SIG-M5 treated with dmso at 0.1 percent for 504 hours (cell line): ENCODE measurements around the gene PTRHD1.
A peak's percentile ranks its signal among the peaks of the same experiment; 100 is the strongest.
"Not testable (repeated sequence)": the region's sequence is repeated elsewhere in the genome, so short reads cannot be mapped to it uniquely, and the experiment has no call there.

Experiments
- DNase-seq: peaks from one replicate; lab custom pipeline; 2025; ENCODE audit not compliant: unreplicated experiment; lab: John Stamatoyannopoulos, UW

PTRHD1 gene, protein sequence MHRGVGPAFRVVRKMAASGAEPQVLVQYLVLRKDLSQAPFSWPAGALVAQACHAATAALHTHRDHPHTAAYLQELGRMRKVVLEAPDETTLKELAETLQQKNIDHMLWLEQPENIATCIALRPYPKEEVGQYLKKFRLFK

DNA sequence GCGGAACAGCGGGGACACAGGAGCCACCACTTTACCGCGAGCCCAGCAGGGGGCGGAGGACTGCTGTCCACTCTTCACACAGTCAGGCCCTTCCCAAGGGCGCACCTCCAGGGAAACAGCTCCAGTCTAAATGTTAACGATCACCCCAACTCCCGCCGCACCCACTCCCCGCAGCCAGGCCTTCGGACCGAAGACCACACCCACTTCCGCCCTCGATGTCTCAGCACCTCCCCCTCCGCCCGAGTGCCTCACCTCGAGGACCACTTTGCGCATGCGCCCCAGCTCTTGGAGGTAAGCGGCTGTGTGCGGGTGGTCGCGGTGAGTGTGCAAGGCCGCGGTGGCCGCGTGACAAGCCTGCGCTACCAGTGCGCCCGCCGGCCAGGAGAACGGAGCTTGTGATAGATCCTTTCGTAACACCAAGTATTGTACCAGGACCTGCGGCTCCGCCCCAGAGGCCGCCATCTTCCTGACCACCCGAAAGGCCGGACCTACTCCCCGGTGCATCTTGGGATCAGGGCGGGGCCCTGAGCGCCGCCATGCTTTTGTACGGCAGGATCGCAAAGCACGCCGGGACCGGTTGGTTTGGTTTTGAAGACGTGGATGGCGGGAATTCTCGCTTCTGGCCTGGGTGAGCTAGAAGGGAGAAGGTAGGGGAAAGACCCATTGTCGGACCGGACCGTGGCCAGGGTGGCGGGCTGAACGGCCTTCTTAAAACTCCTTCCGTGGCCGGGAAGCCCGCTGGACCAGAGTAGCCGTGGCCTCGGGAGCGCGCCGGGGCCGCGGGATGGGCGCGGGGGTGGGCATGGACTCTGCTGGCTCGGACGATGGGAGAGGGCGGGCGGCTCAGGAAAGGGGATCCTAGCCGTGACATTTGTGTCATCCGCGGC lies at the start of gene PTRHD1, which contains the start of gene CENPO:
Gene PTRHD1 (minus strand): TSS at position 518 of the 887 bp plus-strand sequence. CDS start 14 bp downstream, at position 504.
Gene CENPO (plus strand): TSS at position 552 of the 887 bp plus-strand sequence. CDS start 495 bp downstream, outside the sequence.
- DNase-seq: peak; percentile 96

DNA sequence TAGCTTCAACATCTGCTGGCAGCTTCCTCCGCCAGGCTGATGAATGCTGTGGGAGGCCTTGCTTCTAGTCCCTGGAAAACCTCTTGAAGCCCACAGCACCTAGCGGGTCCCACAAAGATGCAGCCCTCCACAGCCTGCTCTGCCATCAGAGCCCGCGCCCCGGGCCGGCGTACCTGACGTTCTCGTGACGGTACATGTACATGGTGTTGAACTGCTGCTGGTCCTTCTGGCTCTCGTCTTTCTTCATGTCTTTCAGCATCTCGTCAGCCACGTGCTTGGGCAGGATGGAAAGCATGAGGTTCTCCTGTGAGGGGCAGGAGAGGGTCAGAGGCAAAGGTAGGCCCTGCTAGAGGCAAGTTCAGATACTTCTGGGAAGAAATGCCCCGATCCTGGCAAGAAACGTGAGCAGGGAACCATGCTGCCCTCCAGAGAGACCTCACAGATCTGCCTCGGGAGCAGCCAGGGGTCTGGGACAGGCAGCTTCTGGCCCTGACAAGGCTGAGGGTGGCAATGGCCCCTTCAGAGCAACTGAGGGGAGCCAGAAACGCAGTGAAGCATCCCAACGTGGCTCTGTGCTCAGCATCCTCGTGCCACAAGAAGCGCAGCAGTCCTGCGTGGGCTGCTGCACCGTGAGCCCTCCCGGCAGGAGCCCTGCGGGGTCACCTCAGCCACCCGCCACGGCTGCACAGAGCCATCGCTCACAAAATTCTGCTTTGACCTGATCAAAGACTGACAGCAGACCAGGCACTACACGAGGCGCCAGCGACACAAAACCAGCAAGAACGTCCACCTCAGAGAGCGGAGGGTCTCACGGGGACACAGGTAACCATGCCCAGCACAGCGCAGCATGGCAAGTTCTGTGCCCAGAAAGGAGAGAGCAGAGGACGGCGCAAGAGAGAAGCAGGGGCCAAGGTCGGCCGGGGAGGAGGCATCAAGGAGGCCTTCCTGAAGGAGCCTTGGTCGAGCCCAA lies 49.2 kb upstream of the PTRHD1 start:
- no peak for DNase-seq

DNA sequence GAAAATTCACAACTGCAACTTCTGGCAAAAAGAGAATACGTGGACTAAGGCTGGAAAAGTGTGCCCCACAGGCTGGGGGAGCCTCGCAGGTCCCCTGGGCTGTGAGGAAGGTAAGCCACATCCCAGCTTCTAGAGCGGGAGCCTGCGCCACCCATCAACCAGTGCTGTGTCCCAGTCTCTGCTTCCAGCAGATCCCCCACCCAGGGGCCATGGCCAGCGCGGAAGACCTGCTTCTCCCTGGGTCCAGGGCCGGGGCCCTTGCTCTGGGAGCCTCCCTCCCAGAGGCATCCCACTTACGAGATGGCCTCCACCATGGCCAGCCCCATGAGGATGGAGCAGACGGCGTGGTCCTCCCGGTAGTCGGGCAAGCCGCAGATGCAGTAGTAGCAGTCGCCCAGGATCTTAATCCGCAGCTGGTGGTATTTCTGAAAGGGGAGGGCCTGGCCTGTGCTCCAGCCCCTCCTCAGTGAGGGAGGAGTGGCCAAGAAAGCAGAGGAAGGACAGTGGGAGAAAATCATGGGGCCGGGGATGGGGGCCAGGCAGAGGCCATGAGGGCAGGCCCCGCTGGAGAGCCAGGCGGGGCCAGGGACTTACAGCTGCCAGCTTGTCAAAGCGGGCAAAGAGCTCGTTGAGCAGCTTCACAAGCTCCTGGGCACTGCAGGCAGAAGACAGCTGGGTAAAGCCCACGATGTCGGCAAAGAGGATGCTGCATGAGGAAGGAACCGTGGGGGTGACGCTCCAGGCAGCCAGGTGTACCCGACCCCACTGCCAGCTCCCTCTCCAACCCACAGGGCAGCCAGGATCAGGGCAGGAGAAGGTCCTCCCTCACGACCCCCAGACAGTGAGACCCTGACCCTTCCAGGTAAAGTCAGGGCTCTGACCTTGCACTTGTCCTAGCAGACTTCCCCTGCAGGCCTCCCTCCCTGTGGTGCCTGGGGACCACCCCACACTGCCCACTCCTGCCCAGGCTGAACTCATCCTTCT lies 48.1 kb upstream of the PTRHD1 start:
- no peak for DNase-seq

DNA sequence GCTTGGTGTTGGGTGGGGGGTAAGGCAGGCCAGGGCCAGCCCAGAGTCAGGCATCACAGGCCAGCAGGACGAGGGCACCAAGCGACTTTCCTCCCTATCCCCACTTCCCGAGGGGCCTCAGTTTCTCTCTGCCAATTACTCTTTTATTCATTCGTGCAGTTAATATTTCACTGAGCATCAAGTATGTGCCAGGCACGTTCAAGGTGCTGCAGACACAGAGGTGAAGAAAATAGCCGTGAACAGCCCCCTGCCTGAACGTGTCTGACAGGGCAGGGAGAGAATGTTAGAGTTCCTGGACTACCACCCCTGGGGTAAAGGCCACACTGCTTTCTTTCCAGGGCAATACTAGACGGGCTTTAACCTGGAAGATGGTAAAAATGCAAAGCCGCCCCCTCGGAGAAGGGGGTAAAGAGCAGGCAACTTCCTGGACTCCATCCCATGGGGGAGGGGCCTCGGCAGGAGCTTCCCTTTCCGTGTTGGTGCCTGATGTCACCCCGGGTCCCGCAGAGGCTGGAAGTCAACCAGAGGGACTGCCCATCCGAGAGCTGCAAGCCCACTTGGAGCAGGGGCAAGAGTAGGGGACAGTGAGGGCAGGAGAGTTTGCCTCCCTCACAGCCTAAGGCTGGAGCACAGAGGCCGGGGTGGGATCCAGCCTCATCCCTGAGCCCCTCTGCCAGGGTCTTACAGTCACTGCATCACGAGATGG lies 47.1 kb upstream of the PTRHD1 start:
- no peak for DNase-seq

DNA sequence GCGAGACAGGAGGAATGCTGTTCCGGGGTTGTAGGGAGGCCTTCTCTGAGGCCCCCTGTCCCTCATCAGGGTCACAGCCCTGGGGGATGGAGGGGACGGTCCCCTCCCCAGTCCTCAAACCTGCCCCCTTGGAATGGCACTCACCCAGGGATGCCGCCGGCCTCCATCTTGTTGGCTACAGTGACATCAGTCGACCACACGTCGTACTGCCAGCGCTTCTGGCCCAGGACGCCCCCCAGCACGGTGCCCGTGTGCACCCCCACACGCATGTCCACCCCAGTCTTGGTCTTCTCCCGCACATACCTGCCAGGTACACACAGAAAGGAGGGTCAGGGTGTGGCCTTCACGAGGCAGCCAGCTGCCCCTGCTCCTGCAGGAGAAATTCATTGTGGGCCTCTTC lies 46.5 kb upstream of the PTRHD1 start:
- no peak for DNase-seq

DNA sequence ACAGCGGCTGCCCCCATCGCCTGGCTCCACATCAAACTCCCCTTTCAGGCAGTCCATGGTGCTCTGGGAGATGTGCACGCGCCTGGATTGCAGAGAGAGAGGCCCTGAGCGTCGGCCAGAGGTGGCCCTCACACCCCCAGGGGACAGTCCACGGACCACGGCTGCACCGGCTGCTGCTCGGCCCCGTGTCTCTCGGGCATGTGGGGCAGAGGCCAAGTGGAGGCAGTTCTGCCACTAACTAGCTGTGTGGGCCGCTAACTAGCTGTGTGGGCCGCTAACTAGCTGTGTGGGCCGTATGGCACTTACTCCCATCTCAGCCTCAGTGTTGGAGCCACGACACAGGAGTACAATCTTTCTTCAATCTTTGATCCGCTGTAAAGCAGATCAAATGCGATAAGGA lies 45.4 kb upstream of the PTRHD1 start:
- no peak for DNase-seq

DNA sequence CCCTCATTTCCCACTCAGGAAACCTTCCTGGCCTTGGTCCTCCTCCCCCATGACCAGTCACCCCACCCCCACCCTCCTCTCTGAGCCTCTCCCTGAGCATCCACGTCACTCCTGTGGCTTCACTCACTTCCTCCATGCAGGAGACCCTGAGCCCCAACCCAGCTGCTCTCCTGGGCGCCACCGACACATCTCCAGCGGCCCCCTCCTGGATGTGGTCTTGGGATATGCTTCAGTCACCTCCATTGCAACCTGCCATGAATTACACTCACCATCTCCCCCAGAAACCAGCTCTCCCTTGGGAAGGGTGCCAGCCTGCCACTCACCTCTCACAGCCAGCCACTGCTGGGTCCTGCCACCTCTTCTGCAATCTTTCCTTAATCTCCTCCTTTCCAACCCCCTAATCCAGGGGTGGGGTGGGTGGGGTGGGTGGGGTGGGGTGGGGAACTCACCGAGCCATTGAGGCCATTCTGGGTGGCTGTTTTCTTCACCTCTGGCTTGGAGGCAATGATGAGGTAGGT lies 44.9 kb upstream of the PTRHD1 start:
- no peak for DNase-seq

DNA sequence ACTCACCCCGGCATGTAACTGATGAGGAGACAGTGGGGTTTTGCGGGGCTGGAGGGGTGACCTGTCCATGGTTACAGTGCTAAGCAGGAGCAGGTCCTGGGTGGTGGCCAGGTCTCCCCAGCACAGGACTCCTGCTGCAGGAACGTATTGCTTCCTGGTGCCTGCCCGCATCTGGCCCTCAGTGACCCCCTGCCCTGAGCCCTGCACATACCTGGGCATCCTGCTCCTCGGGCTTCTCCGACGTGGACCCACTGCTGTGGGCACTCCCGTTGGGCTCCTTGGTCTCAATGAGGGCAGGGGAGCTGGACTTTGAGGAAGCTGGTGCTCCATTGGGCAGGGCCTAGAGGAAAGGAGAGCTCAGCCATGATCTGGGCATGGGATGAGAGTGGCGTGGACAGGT lies 43.5 kb upstream of the PTRHD1 start:
- no peak for DNase-seq

DNA sequence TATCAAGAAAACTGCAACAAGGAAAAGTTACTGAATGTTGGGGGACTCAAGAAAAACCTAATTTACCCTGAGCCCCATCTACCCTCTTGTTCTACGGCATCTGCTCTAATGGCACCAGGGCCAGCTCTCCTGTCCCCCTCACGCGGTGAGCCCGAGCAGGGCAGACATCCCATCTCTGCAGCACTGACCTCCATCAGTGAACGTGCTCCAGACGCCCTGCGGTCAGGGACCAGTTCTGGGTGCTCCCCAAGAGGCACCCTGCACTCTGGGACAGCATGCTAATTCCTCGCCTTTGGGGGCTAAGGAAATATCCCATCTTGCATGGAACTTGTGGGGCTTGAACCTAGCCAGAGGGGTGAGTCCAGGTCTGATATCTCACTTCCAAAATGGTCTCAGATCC lies 43.0 kb upstream of the PTRHD1 start:
- no peak for DNase-seq

DNA sequence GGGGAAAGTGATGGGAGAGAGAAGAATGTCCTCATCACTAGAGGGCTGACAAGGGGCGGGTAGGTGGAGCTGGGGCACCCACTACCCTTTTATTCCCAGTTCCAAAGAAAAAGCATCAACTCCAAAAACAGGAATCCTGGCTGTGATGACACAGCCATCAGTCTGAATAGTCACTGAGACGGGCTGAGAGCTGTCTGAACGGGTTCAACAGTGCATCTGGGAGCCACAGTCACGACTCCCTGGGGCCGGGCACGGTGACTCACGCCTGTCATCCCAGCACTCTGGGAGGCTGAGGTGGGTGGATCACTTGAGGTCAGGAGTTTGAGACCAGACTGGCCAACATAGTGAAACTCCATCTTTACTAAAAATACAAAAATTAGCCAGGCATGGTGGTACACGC lies 42.2 kb upstream of the PTRHD1 start:
- not testable (repeated sequence) for DNase-seq

DNA sequence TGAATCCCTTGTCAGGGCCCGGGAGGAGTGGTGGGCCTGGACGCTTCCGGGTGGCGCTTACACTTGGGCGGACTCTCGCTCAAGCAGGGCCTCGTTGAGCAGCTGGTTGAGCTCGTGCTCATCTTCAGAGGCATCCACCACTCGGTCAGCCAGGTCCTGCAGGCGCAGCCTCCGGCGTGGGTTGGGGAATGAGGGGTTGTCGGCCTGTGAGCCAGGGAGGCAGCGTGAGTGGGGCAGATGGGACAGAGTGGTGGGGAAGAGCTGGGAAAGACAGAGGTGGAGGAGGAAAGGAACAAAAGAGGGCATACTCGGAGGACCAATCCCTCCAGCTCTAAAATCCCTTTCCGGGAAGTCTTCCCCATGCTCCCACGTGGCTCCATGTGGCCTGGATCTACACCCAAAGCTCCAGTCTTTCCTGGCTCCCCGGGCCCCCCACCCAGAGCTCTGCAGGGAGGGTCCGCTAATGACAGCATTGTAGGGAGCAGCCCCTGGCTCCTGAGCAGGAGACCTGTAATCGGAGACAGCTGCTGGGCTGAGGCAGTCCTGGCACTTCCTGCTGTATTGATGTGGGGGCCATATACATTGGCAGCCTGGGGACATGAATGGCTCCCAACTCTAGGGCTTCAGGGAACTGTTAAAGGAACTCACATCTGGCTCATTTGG lies 41.7 kb upstream of the PTRHD1 start:
- no peak for DNase-seq

DNA sequence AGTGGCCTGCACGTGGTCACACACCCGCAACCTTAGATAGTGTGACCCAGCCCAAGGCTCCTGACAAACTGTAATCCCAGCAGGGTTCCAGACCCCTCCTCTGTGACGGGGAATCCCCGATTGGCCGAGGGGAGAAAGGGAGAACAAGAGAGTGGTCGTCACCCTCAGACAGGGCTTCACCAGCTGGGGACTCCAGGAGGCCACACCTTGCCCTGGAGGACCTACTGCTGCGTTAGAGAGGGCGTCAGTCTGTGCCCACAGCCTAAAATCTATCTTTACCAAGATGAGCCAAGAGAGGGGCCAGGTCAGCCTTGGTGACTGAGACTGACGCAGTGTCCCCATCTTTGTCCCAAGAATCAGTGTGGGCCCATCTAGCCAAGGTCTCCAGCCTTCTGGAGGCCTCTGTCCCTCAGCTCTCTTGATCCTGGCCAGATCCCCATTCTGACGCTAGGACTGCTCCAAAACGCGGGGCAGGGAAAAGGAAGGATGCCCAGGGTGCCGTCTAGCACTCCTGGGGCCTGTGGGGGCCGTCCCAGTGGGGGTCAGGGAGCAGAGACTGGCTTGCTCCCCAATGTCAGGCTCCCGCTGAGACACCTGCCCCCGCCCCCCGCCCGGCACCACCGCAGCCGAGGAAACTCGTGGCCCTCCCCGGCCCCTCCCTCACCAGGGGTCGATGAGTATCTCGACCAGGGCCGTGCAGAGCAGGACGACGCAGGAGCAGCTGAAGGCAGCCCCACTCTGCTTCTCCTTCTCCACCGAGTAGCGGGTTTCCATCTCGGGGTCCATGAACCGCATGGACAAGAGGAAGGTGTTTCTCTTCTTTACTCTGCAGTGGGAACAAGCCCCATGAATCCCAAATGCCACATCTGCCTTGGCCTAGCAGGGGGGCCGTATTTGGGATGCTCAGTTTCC lies 40.9 kb upstream of the PTRHD1 start:
- DNase-seq: no peak

DNA sequence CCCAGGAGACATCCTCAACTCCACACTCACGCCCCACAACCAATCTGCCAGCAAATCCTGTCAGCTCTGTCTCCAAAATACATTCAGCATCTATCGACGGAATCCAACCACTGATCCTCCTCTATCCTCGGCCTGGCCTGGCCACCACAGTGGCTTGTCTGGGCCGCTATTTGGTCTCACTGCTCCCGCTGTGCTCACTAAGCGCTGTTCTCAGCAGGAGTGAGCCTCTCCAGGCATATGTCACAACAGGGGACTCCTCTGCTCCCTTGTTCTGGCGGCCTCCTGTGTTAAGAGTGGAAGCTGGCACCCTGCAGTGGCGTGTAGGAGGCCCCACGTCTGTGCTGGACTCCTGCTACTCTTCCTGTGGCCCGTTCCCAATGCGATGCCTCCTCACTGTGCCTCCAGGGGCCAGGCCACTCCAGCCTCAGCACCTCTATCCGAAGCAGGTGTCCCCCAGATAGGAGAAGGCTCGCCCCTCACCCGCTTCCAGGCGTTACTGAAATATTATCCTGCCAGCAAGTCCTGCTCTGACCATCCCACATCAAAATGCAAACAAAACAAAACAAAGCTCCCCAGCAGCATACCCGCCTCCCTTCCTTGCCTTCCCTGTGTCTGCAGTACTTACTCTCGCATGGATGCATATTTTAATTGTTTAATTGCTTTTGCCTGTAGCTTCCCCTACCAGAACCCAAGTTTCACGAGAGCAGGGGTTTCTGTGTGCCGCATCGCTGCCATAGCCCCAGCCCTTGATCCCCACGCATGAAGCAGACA lies 39.9 kb upstream of the PTRHD1 start:
- DNase-seq: no peak

DNA sequence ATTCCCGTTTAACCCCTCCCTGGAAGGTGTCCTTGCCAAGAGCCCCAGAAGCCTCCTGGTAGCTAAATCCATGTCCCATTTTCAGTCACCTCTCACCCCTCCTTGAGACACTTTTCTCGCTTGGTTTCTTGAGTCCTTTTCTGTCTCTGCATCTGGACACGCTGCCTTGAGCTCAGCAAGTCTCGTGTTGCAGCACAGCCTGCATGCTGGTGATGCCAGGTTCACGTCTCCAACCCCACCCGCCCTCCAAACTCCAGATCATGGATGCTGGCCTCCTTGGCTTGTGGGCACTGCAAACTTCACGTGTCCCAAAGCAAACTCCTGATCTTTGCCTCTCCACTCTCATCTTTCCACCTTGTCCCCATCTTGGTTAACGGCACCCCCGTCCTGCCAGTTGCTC lies 39.3 kb upstream of the PTRHD1 start:
- DNase-seq: no peak

DNA sequence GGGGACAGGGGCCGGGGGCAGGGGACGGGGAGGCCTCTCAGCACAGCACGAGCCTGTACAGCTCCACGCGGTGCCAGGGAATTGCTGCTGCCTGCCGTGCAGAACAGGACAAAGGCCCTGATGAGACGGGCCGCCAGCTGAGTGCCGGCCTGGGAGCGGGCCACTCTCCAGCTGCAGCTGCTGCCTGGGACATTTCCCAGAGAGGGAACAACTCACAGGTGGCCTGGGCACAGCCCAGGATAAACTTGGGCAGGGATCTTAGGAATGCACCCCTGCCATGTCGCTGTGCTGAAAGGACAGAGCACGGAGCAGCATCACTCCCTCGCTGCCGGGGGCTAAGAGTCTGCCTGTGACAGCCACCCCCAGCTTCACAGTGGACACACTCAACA lies 38.9 kb upstream of the PTRHD1 start:
- no peak for DNase-seq

DNA sequence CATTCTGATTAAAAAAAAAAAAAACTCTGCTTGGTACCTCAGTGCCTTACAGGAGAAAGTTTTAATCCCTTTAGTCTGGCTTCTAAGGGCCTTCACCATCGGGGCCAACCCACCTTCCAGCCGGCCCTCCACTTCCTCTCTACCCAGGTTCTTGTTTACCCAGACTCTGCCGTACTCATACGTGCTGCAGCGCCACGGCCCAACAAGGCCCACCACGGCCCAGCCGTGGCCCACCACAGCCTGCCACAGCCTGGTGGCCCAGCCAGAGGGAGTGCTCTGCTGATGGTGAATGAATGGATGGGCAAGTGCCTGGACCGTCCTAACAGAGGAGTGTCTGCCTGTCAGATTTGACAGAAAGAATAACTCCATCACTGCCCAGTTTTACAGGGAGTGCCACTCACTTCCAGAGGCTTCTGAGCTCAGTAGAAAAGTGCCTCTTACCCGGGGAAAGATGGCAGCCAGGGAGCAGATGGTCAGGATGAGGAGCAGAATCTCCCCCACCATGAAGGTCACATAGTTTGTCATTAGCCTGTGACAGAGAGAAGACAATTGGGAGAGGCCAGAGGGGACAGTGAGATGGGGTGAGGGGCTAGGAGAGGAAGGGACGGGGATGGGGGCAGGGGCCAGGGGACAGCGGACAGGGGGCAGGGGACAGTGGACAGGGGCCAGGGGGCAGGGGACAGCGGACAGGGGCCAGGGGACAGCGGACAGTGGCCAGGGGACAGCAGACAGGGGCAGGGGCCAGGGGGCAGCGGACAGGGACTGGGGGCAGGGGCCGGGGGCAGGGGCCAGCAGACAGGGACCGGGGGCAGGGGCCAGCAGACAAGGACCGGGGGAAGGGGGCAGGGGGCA lies 38.3 kb upstream of the PTRHD1 start:
- no peak for DNase-seq
